Neural progenitor cell (in vitro differentiated cells): ENCODE measurements around the gene SLC38A9.

ENCODE experiments used
- CTCF ChIP-seq: fragments of 200-600 bp; sonication (generic); IDR thresholded peaks from 2 replicates; pipeline ENCODE4 v1.5.1; 2017; ENCODE audit warnings: antibody characterized with exemption, mild to moderate bottlenecking
- EZH2 ChIP-seq: fragments of 200-600 bp; sonication (generic); IDR thresholded peaks from 2 replicates; pipeline ENCODE4 v1.6.1; 2017; ENCODE audit warnings: antibody characterized with exemption, mild to moderate bottlenecking, moderate library complexity
- EZH2phosphoT487 ChIP-seq: fragments of 200-600 bp; sonication (generic); IDR thresholded peaks from 2 replicates; pipeline ENCODE4 v1.6.1; 2017; ENCODE audit warnings: antibody characterized with exemption

- TF ChIP-seq CTCF, result no peak
- TF ChIP-seq EZH2phosphoT487, result no peak
- no peak for TF ChIP-seq EZH2
These were observed 30.1 kb downstream of the SLC38A9 start for GRCh38 chr5:55682071-55682470.
